Trophoblast cell (in vitro differentiated cells and primary cell): Measurements from ENCODE around the gene MRPS27.

Experiments
- DNase-seq, 2 donors: peaks; one replicate each; pipeline ENCODE4 v3.0.0-alpha.2; 2016
- H2AFZ ChIP-seq: 2 replicates; pipeline ENCODE4 v1.6.1; 2013; ENCODE audit warnings: low read length, moderate library complexity, mild to moderate bottlenecking; ENCODE audit not compliant: insufficient read depth, poor library complexity
- H2AK5ac ChIP-seq: 2 replicates; pipeline ENCODE4 v1.6.1; 2013; ENCODE audit warnings: mild to moderate bottlenecking, low read length
- H2BK120ac ChIP-seq: 2 replicates; pipeline ENCODE4 v1.6.1; 2013; ENCODE audit warnings: low read length, mild to moderate bottlenecking, moderate library complexity; ENCODE audit not compliant: insufficient read depth, poor library complexity
- H2BK12ac ChIP-seq: 2 replicates; pipeline ENCODE4 v1.6.1; 2013; ENCODE audit warnings: mild to moderate bottlenecking, low read length, moderate library complexity
- H2BK5ac ChIP-seq: 2 replicates; pipeline ENCODE4 v1.6.1; 2013; ENCODE audit warnings: low read length, low read depth, moderate library complexity, mild to moderate bottlenecking; ENCODE audit not compliant: poor library complexity
- H3K14ac ChIP-seq: 2 replicates; pipeline ENCODE4 v1.6.1; 2013; ENCODE audit warnings: mild to moderate bottlenecking, low read length
- H3K18ac ChIP-seq: 2 replicates; pipeline ENCODE4 v1.6.1; 2013; ENCODE audit warnings: mild to moderate bottlenecking, low read length
- H3K23ac ChIP-seq: 2 replicates; pipeline ENCODE4 v1.6.1; 2013; ENCODE audit warnings: low read length
- H3K27ac ChIP-seq: 2 replicates; pipeline ENCODE4 v1.5.1; 2013; ENCODE audit warnings: low read depth, mild to moderate bottlenecking, inconsistent platforms, low read length, moderate library complexity
- H3K27me3 ChIP-seq: 2 replicates; pipeline ENCODE4 v1.6.1; 2013; ENCODE audit warnings: inconsistent platforms, mild to moderate bottlenecking, low read length, moderate library complexity; ENCODE audit not compliant: insufficient read depth
- H3K36me3 ChIP-seq, 2 experiments: 1 replicate in 1 of 2; 2 replicates in 1 of 2; pipeline ENCODE4 v1.6.1; 2013; ENCODE audit warnings: low read length in 2 of 2, mild to moderate bottlenecking in 2 of 2, moderate library complexity in 1 of 2; ENCODE audit not compliant: insufficient read depth in 2 of 2, control insufficient read depth in 1 of 2
- H3K4ac ChIP-seq: 2 replicates; pipeline ENCODE4 v1.6.1; 2013; ENCODE audit warnings: low read depth, mild to moderate bottlenecking, low read length, moderate library complexity
- H3K4me1 ChIP-seq, 2 experiments: 1 replicate in 1 of 2; 2 replicates in 1 of 2; pipeline ENCODE4 v1.6.1; 2013; ENCODE audit warnings: low read length in 2 of 2, mild to moderate bottlenecking in 2 of 2, moderate library complexity in 1 of 2; ENCODE audit not compliant: insufficient read depth in 2 of 2, control insufficient read depth in 1 of 2
- H3K4me2 ChIP-seq: 2 replicates; pipeline ENCODE4 v1.6.1; 2013; ENCODE audit warnings: inconsistent platforms, mild to moderate bottlenecking, low read length, moderate library complexity
- H3K4me3 ChIP-seq: 2 replicates; pipeline ENCODE4 v1.5.1; 2013; ENCODE audit warnings: mild to moderate bottlenecking, low read depth, low read length, inconsistent platforms
- H3K79me1 ChIP-seq: one replicate; pipeline ENCODE4 v1.6.1; 2013; ENCODE audit warnings: low read length
- H3K79me2 ChIP-seq: 2 replicates; pipeline ENCODE4 v1.6.1; 2013; ENCODE audit warnings: low read length, mild to moderate bottlenecking; ENCODE audit not compliant: control insufficient read depth, insufficient read depth, poor library complexity
- H3K9ac ChIP-seq: 2 replicates; pipeline ENCODE4 v1.6.1; 2013; ENCODE audit warnings: mild to moderate bottlenecking, low read length
- H3K9me3 ChIP-seq: 2 replicates; pipeline ENCODE4 v1.6.1; 2013; ENCODE audit warnings: low read depth, mild to moderate bottlenecking, control low read depth, inconsistent platforms, low read length; ENCODE audit not compliant: insufficient read depth
- H4K12ac ChIP-seq: 2 replicates; pipeline ENCODE4 v1.6.1; 2013; ENCODE audit warnings: low read depth, mild to moderate bottlenecking, low read length, moderate library complexity
- H4K8ac ChIP-seq: 2 replicates; pipeline ENCODE4 v1.6.1; 2013; ENCODE audit warnings: low read depth, mild to moderate bottlenecking, low read length, moderate library complexity
- H4K91ac ChIP-seq: one replicate; pipeline ENCODE4 v1.6.1; 2013; ENCODE audit warnings: low read depth, mild to moderate bottlenecking, low read length, moderate library complexity
- WGBS: extraction: QIAGEN DNeasy Blood & Tissue Kit; methylation state at CpG from one replicate; pipeline ENCODE4 v1.1.7; 2013; ENCODE audit warnings: missing lambda C conversion rate; ENCODE audit not compliant: insufficient read length, insufficient coverage; ENCODE audit errors: extremely low coverage; 5-methylcytosine and 5-hydroxymethylcytosine counted together

MRPS27 gene

GRCh38 chr5:72197393-72197792 lies 122.6 kb downstream of the MRPS27 start:
- H2BK120ac ChIP-seq = no peak overlapping the region
- no peak overlapping the region for H3K4ac ChIP-seq
- no peak overlapping the region for H3K4me2 ChIP-seq
- H3K14ac ChIP-seq = no peak overlapping the region
- H3K79me2 ChIP-seq = no peaks in the 10 kb centered on the region
- no peak for DNase-seq
- no peaks in the 10 kb centered on the region for H3K27me3 ChIP-seq
- H3K36me3 ChIP-seq = peaks cover 24 to 60% of the 10 kb centered on the region in 2 experiments
- no peak overlapping the region for H2AFZ ChIP-seq
- no peak overlapping the region for H3K27ac ChIP-seq
- no peaks in the 10 kb centered on the region for H3K79me1 ChIP-seq
- H3K18ac ChIP-seq = no peak overlapping the region
- H2AK5ac ChIP-seq = no peak overlapping the region
- H3K4me1 ChIP-seq = no peaks in the 10 kb centered on the region
- no peak overlapping the region for H3K9ac ChIP-seq
- no peak overlapping the region for H3K23ac ChIP-seq
- no peak overlapping the region for H4K12ac ChIP-seq
- H2BK5ac ChIP-seq = no peak overlapping the region
- peaks cover 3% of the 10 kb centered on the region for H3K9me3 ChIP-seq
- H3K4me3 ChIP-seq = no peak overlapping the region
- WGBS = no CpG with 5 or more reads among the region's 5 CpGs
- no peak overlapping the region for H4K8ac ChIP-seq
- no peak overlapping the region for H2BK12ac ChIP-seq
- no peak overlapping the region for H4K91ac ChIP-seq

GRCh38 chr5:72195581-72195980 lies 124.5 kb downstream of the MRPS27 start:
- Histone ChIP-seq H2AFZ (no peak overlapping the region), H3K27ac (no peak overlapping the region), H4K8ac (no peak overlapping the region), H3K23ac (no peak overlapping the region), H3K79me1 (no peaks in the 10 kb centered on the region), H4K91ac (no peak overlapping the region), H3K4me1 (no peaks in the 10 kb centered on the region), H3K4me3 (no peak overlapping the region), H3K4ac (no peak overlapping the region), H2BK5ac (no peak overlapping the region), H2AK5ac (no peak overlapping the region), H3K14ac (no peak overlapping the region), H3K18ac (no peak overlapping the region), H3K4me2 (no peak overlapping the region), H2BK120ac (no peak overlapping the region), H4K12ac (no peak overlapping the region), H2BK12ac (no peak overlapping the region), H3K27me3 (no peaks in the 10 kb centered on the region), H3K79me2 (no peaks in the 10 kb centered on the region), H3K9me3 (peaks cover 3% of the 10 kb centered on the region), H3K9ac (no peak overlapping the region), H3K36me3 (peaks cover 24 to 60% of the 10 kb centered on the region in 2 experiments)
- WGBS = no CpG with 5 or more reads among the region's 10 CpGs
- no peak for DNase-seq

GRCh38 chr5:72194846-72195245 lies 125.2 kb downstream of the MRPS27 start:
- Histone ChIP-seq H3K27ac (no peak overlapping the region), H3K9me3 (peaks cover 3% of the 10 kb centered on the region), H3K9ac (no peak overlapping the region), H3K4me1 (no peaks in the 10 kb centered on the region), H2BK12ac (no peak overlapping the region), H2AK5ac (no peak overlapping the region), H4K8ac (no peak overlapping the region), H3K23ac (no peak overlapping the region), H3K36me3 (peaks cover 22 to 53% of the 10 kb centered on the region in 2 experiments), H3K4ac (no peak overlapping the region), H3K79me2 (no peaks in the 10 kb centered on the region), H2AFZ (no peak overlapping the region), H3K14ac (no peak overlapping the region), H4K91ac (no peak overlapping the region), H3K27me3 (no peaks in the 10 kb centered on the region), H2BK120ac (no peak overlapping the region), H3K4me2 (no peak overlapping the region), H4K12ac (no peak overlapping the region), H3K4me3 (no peak overlapping the region), H2BK5ac (no peak overlapping the region), H3K79me1 (no peaks in the 10 kb centered on the region), H3K18ac (no peak overlapping the region)
- DNase-seq = no peak
- no CpG with 5 or more reads among the region's 6 CpGs for WGBS

DNA sequence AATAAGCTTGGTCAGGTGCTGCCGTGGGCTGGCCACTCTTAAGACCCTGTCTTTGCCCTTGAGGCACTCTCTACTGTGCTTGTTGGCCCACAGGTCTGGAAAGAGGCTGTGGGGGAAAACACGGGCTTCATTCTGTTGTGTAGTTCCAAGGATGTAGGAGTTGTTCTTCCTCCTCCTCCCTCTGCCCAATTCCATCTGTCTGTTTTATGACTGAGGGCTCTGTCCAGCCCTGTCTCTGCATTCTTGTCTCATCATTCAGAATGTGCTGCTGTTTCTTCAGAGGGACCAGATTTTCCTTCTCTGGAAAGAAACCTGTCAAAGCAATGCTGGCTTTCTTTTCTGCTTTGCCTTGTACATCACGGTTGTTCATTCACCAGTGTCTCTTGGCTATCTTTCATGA lies 128.6 kb downstream of the MRPS27 start:
- H3K4me3 ChIP-seq = no peak overlapping the region
- H3K14ac ChIP-seq = no peak overlapping the region
- no peak overlapping the region for H3K4me2 ChIP-seq
- H3K4me1 ChIP-seq = no peaks in the 10 kb centered on the region
- no peak overlapping the region for H2AK5ac ChIP-seq
- no peak overlapping the region for H2BK120ac ChIP-seq
- H3K18ac ChIP-seq = no peak overlapping the region
- no peak overlapping the region for H3K4ac ChIP-seq
- no peak overlapping the region for H4K8ac ChIP-seq
- H3K36me3 ChIP-seq = peaks cover 14 to 29% of the 10 kb centered on the region in 2 experiments
- no peak overlapping the region for H2BK5ac ChIP-seq
- no peak overlapping the region for H4K12ac ChIP-seq
- H3K9ac ChIP-seq = no peak overlapping the region
- H3K9me3 ChIP-seq = peaks cover 3% of the 10 kb centered on the region
- H3K23ac ChIP-seq = no peak overlapping the region
- H4K91ac ChIP-seq = no peak overlapping the region
- H3K79me1 ChIP-seq = no peaks in the 10 kb centered on the region
- no peak overlapping the region for H3K27ac ChIP-seq
- DNase-seq = no peak
- no peak overlapping the region for H2AFZ ChIP-seq
- H3K79me2 ChIP-seq = no peaks in the 10 kb centered on the region
- WGBS = no CpG with 5 or more reads among the region's 3 CpGs
- no peak overlapping the region for H2BK12ac ChIP-seq
- no peaks in the 10 kb centered on the region for H3K27me3 ChIP-seq
